ENCODE results near the gene NEUROG3. TPM values are rescaled to one million over a fixed set of nuclear protein-coding genes. Genes with fewer than 3 reads are reported as not detected.

Gene NEUROG3
- total and polyA plus RNA-seq, 2 donors (not counting 1 experiment from before 2014, with no cell fraction given) = not detected

DNA sequence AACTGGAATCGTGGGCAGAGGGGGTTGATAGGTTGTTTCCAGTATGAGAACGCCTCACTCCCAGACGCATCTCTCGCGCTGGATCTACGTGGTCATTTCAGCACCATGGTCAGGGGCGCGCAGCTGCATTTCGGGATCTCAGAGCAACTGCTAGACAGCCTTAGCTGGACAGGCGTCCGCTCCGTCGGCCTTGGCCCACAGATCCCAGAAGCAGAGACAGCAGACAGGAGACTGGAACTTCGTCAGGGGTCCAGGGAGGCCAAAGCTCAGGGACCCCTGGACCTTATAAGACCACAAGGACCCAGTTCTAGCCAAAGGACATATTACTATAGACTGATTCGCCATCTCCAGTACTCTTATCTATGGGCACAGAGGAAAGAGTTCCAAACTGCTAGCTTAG lies 5.3 kb downstream of the NEUROG3 start:
- Histone ChIP-seq H3K36me3 (ENCODE audit: control insufficient read depth, insufficient read depth, low read length) (no peaks in the 10 kb centered on the region), H3K4me3 (replicated peaks in 1 of 4; ENCODE audit: control extremely low read depth in 1 of 4, insufficient read depth in 1 of 4, low read depth in 3 of 4, low read length in 4 of 4) (no peak overlapping the region), H3K79me2 (ENCODE audit: control insufficient read depth, insufficient read depth, low read length) (no peaks in the 10 kb centered on the region), H3K4me2 (ENCODE audit: extremely low read depth, insufficient read depth, low read length) (no peak overlapping the region), H3K9ac (ENCODE audit: insufficient read depth, low read length) (no peak overlapping the region), H3K4me1 (ENCODE audit: control insufficient read depth, extremely low read depth, insufficient read depth, low read length) (no peaks in the 10 kb centered on the region), H3K9me3 (ENCODE audit: control insufficient read depth, insufficient read depth, low read depth, low read length) (no peaks in the 10 kb centered on the region), H3K27ac (ENCODE audit: insufficient read depth, low read length) (no peak overlapping the region), H3K27me3 (ENCODE audit: control insufficient read depth, insufficient read depth, low read length) (peaks cover 43% of the 10 kb centered on the region), H2AFZ (ENCODE audit: low read length) (no peak overlapping the region), H4K20me1 (ENCODE audit: control insufficient read depth, extremely low read depth, insufficient read depth, low read length) (no peaks in the 10 kb centered on the region)
- no peak for TF ChIP-seq EZH2 (IDR thresholded peaks at IDR 0.05; ENCODE audit: low read length, missing control alignments)
- TF ChIP-seq, protein P1, sequence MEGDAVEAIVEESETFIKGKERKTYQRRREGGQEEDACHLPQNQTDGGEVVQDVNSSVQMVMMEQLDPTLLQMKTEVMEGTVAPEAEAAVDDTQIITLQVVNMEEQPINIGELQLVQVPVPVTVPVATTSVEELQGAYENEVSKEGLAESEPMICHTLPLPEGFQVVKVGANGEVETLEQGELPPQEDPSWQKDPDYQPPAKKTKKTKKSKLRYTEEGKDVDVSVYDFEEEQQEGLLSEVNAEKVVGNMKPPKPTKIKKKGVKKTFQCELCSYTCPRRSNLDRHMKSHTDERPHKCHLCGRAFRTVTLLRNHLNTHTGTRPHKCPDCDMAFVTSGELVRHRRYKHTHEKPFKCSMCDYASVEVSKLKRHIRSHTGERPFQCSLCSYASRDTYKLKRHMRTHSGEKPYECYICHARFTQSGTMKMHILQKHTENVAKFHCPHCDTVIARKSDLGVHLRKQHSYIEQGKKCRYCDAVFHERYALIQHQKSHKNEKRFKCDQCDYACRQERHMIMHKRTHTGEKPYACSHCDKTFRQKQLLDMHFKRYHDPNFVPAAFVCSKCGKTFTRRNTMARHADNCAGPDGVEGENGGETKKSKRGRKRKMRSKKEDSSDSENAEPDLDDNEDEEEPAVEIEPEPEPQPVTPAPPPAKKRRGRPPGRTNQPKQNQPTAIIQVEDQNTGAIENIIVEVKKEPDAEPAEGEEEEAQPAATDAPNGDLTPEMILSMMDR (conservative IDR thresholded peaks at IDR 0.05 in 1 of 2, IDR thresholded peaks at IDR 0.05 in 1 of 2; ENCODE audit: low read depth in 1 of 2, low read length in 2 of 2) = no peak
- peak; percentile 45 to 63 for DNase-seq (ENCODE audit: low read depth in 2 of 2)

DNA sequence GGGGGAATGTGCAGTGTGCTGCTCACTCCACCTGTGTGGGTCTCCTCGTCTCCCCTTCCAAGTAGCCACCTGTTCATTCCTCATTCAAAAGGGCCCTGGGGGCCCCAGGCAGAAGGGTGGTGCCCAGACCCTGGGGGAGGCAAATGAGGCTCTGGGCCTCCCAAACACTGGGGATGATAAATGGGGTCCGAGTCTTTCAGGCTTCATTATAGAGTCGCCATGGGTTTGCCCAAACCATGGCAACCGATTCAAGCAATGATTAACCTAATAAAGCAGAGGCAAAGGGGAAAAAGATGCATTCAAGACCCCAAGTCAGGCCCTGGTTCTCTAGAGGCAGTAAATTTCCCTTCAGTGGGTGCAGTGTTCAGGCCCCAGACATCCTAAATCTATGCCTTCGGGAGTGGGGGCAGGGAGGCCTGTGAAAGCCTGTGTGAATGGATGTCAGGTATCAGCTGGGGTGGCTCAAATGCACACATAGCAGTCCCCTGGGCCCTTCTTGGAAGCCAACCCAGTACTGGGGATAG lies 10.4 kb downstream of the NEUROG3 start:
- Histone ChIP-seq H3K4me1 (ENCODE audit: control insufficient read depth, extremely low read depth, insufficient read depth, low read length) (no peaks in the 10 kb centered on the region), H3K4me2 (ENCODE audit: extremely low read depth, insufficient read depth, low read length) (no peak overlapping the region), H3K4me3 (replicated peaks in 1 of 4; ENCODE audit: control extremely low read depth in 1 of 4, insufficient read depth in 1 of 4, low read depth in 3 of 4, low read length in 4 of 4) (no peak overlapping the region), H4K20me1 (ENCODE audit: control insufficient read depth, extremely low read depth, insufficient read depth, low read length) (no peaks in the 10 kb centered on the region), H3K79me2 (ENCODE audit: control insufficient read depth, insufficient read depth, low read length) (no peaks in the 10 kb centered on the region), H3K27ac (ENCODE audit: insufficient read depth, low read length) (no peak overlapping the region), H3K36me3 (ENCODE audit: control insufficient read depth, insufficient read depth, low read length) (no peaks in the 10 kb centered on the region), H3K27me3 (ENCODE audit: control insufficient read depth, insufficient read depth, low read length) (peaks cover 4% of the 10 kb centered on the region), H3K9ac (ENCODE audit: insufficient read depth, low read length) (no peak overlapping the region), H3K9me3 (ENCODE audit: control insufficient read depth, insufficient read depth, low read depth, low read length) (no peaks in the 10 kb centered on the region), H2AFZ (ENCODE audit: low read length) (no peak overlapping the region)
- no peak for TF ChIP-seq EZH2 (IDR thresholded peaks at IDR 0.05; ENCODE audit: low read length, missing control alignments)
- TF ChIP-seq, protein P1 (conservative IDR thresholded peaks at IDR 0.05 in 1 of 2, IDR thresholded peaks at IDR 0.05 in 1 of 2; ENCODE audit: low read depth in 1 of 2, low read length in 2 of 2) = no peak
- no peak for DNase-seq (ENCODE audit: low read depth in 2 of 2)

DNA sequence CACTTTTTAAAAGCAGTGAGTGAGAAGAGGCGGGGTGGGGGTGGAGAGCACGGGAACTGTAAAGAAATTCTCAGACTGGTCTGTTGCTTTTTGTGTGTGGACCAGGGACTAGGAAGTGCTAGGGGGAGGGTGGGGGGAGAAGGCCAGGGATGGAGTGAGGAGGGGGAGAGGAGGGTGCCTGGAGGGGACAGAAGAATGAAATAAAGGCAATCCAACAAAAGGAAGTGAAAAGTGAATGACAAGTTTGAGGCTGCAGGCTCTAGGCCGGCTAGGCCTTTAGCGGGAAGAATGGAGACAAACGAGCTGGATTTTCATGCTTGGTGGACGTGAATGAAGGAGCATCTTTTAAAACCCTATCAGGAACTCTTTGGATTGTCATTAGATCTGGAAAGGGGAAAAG lies 13.7 kb downstream of the NEUROG3 start:
- H3K4me3 ChIP-seq (replicated peaks in 1 of 4; ENCODE audit: control extremely low read depth in 1 of 4, insufficient read depth in 1 of 4, low read depth in 3 of 4, low read length in 4 of 4) = no peak overlapping the region
- TF ChIP-seq, protein P1 (conservative IDR thresholded peaks at IDR 0.05 in 1 of 2, IDR thresholded peaks at IDR 0.05 in 1 of 2; ENCODE audit: low read depth in 1 of 2, low read length in 2 of 2) = no peak
- no peak for TF ChIP-seq EZH2 (IDR thresholded peaks at IDR 0.05; ENCODE audit: low read length, missing control alignments)
- no peaks in the 10 kb centered on the region for H3K36me3 ChIP-seq (ENCODE audit: control insufficient read depth, insufficient read depth, low read length)
- no peaks in the 10 kb centered on the region for H3K4me1 ChIP-seq (ENCODE audit: control insufficient read depth, extremely low read depth, insufficient read depth, low read length)
- no peaks in the 10 kb centered on the region for H3K9me3 ChIP-seq (ENCODE audit: control insufficient read depth, insufficient read depth, low read depth, low read length)
- H3K27me3 ChIP-seq (ENCODE audit: control insufficient read depth, insufficient read depth, low read length) = no peaks in the 10 kb centered on the region
- no peak overlapping the region for H3K4me2 ChIP-seq (ENCODE audit: extremely low read depth, insufficient read depth, low read length)
- no peak for DNase-seq (ENCODE audit: low read depth in 2 of 2)
- no peaks in the 10 kb centered on the region for H3K79me2 ChIP-seq (ENCODE audit: control insufficient read depth, insufficient read depth, low read length)
- no peak overlapping the region for H3K9ac ChIP-seq (ENCODE audit: insufficient read depth, low read length)
- H3K27ac ChIP-seq (ENCODE audit: insufficient read depth, low read length) = no peak overlapping the region
- H2AFZ ChIP-seq (ENCODE audit: low read length) = no peak overlapping the region
- H4K20me1 ChIP-seq (ENCODE audit: control insufficient read depth, extremely low read depth, insufficient read depth, low read length) = no peaks in the 10 kb centered on the region

All from fibroblast of lung (primary cell).